ENCODE results near the gene SPACA7. TPM values are rescaled to one million over a fixed set of nuclear protein-coding genes. Genes with fewer than 3 reads are reported as not detected.

SPACA7 gene
- total RNA-seq, 1 experiment from 2014 or later, result not detected

DNA sequence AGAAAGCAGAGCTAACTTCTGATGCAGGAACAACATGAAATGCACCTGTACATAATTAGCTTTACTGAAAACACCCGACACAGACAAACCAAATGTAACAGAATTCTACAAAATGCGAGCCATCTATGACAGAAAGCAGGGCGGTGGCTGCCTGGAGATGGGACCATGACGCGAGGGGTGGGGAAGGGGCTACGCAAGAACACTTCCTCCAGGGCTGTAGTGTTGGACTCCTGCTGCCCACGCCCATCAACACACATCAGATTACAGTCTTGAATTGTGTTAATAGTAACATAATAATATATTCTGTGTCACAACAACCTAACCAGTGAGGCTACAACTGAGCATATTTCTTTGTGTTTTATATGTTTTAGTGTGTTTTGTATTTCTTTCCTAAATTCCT is 103.2 kb downstream of the SPACA7 start:
- H4K5ac ChIP-seq (ENCODE audit: insufficient read length, low read depth, low read length), result no peak overlapping the region
- no peaks in the 10 kb centered on the region for H3K4me1 ChIP-seq (ENCODE audit: insufficient read depth, low read length)
- TF ChIP-seq, protein P1, sequence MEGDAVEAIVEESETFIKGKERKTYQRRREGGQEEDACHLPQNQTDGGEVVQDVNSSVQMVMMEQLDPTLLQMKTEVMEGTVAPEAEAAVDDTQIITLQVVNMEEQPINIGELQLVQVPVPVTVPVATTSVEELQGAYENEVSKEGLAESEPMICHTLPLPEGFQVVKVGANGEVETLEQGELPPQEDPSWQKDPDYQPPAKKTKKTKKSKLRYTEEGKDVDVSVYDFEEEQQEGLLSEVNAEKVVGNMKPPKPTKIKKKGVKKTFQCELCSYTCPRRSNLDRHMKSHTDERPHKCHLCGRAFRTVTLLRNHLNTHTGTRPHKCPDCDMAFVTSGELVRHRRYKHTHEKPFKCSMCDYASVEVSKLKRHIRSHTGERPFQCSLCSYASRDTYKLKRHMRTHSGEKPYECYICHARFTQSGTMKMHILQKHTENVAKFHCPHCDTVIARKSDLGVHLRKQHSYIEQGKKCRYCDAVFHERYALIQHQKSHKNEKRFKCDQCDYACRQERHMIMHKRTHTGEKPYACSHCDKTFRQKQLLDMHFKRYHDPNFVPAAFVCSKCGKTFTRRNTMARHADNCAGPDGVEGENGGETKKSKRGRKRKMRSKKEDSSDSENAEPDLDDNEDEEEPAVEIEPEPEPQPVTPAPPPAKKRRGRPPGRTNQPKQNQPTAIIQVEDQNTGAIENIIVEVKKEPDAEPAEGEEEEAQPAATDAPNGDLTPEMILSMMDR (conservative IDR thresholded peaks at IDR 0.05), result no peak
- H2BK5ac ChIP-seq (ENCODE audit: insufficient read length, low read length), result no peak overlapping the region
- no peaks in the 10 kb centered on the region for H3K23me2 ChIP-seq (ENCODE audit: insufficient read length, low read depth, low read length, poor library complexity, severe bottlenecking)
- no peak overlapping the region for H3K56ac ChIP-seq (ENCODE audit: insufficient read length, low read depth, low read length)
- no peak overlapping the region for H2AK5ac ChIP-seq (ENCODE audit: insufficient read length, low read length)
- H3K9ac ChIP-seq (ENCODE audit: extremely low read depth, insufficient read length, low read length), result no peak overlapping the region
- no peak overlapping the region for H4K8ac ChIP-seq (replicated peaks; ENCODE audit: insufficient read length, low read depth, low read length)
- H2BK20ac ChIP-seq (ENCODE audit: low read depth, low read length, poor library complexity, severe bottlenecking), result no peak overlapping the region
- no peak overlapping the region for H2BK120ac ChIP-seq (ENCODE audit: low read depth, low read length, poor library complexity, severe bottlenecking)
- no peaks in the 10 kb centered on the region; a peak in 2 of 7 replicates for H3K36me3 Mint-ChIP-seq (ENCODE audit: insufficient read depth in 1 of 3, low read depth in 3 of 3)
- no peak overlapping the region for H3K4ac ChIP-seq (ENCODE audit: low read depth, low read length)
- H3K4me1 Mint-ChIP-seq, result no peaks in the 10 kb centered on the region
- H3K27ac Mint-ChIP-seq, result no peak overlapping the region
- no peaks in the 10 kb centered on the region for H3K9me3 Mint-ChIP-seq
- no peak overlapping the region for H2AFZ ChIP-seq (ENCODE audit: low read length)
- no peaks in the 10 kb centered on the region for H3K27me3 ChIP-seq (ENCODE audit: insufficient read depth, low read length)
- no peak overlapping the region for H3K4me2 ChIP-seq (ENCODE audit: insufficient read depth, insufficient read length, low read length)
- no peaks in the 10 kb centered on the region; the same call in none of the 2 replicates for H3K27me3 Mint-ChIP-seq (ENCODE audit: low read depth)
- no peak overlapping the region for H2BK12ac ChIP-seq (ENCODE audit: insufficient read length, low read depth, low read length)
- no peak overlapping the region for H3T11ph ChIP-seq (ENCODE audit: low read length)
- H4K91ac ChIP-seq (ENCODE audit: insufficient read length, low read depth, low read length), result no peak overlapping the region
- H2BK15ac ChIP-seq (ENCODE audit: low read depth, low read length), result no peak overlapping the region
- no peak for DNase-seq
- H3K79me2 ChIP-seq (ENCODE audit: insufficient read depth, low read length), result no peaks in the 10 kb centered on the region
- H3K79me1 ChIP-seq (ENCODE audit: insufficient read depth, low read depth, low read length, poor library complexity, severe bottlenecking), result no peaks in the 10 kb centered on the region
- no peak overlapping the region for H3K23ac ChIP-seq (ENCODE audit: insufficient read length, low read depth, low read length)
- H3K4me3 Mint-ChIP-seq, result no peak overlapping the region
- WGBS (ENCODE audit: extremely low coverage, insufficient read length, low lambda C conversion rate), result no CpG with 5 or more reads among the region's 7 CpGs
- no peak overlapping the region for H3K14ac ChIP-seq (ENCODE audit: insufficient read depth, low read length)
- H3K18ac ChIP-seq (ENCODE audit: insufficient read length, low read depth, low read length), result no peak overlapping the region
- H4K20me1 ChIP-seq (ENCODE audit: control insufficient read depth, insufficient read depth, insufficient read length), result no peaks in the 10 kb centered on the region
- no peaks in the 10 kb centered on the region for H3K9me3 ChIP-seq (ENCODE audit: control insufficient read depth, low read depth, low read length)
- H3K27ac ChIP-seq (ENCODE audit: insufficient read length, low read depth, low read length), result no peak overlapping the region
